HG03575 (cell line): ENCODE data around the gene RBKS.
"Not testable (repeated sequence)": the region's sequence is repeated elsewhere in the genome, so short reads cannot be mapped to it uniquely, and the experiment has no call there.

Source experiments
- ATAC-seq: cut with Tn5 transposase; IDR thresholded peaks from one replicate; pipeline ENCODE4 v1.9.1; 2021; ENCODE audit not compliant: unreplicated experiment, insufficient number of reproducible peaks, low FRiP score; ENCODE audit errors: extremely low read depth

RBKS gene

DNA sequence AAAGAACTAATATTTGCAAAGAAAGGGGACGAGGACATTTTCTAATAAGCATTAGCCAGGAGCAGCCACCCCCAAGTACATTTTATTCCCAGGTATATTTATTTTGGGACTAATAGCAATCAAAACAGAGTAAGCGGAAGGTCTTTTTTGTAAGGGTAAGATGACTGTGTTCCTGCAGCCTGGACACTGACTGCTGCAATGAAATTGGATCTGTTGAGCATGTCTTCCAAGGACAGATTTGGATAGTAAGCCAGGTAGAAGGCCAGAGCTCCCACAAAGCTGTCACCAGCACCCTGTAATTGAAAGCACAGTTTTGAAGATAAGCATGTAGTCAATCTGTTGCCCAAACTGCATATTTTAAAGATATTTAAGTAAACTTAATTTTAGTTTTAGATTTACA is 108.7 kb downstream of the RBKS start:
- ATAC-seq = no peak

DNA sequence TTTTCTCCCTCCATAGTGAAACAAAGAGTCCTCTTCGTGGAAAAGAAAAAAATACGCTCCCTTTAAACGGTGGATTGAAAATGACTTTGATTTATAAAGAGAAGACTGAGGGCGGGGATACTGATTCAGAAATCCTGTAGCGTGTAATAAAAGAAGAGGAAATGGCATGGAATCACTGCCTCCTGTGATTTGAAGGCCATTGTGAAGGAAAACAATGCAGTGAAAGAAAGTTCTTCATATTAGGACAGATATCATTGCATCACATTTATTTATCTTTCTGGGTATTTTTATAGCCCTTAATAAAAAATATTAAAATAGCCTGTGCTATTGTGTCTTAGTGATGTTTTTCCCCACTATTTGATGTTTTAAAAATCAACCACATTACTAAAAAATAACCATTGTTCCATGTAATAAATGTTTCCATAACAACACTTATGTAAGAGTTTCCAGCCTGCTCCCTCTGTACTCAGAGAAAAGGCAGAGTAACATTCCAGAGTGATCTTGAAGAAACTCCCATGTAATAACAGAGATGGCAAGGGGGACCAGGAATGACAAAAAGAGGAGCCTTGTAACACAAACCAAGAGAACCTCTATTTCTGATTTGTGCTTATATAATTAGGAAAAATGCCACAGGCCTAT is 110.7 kb downstream of the RBKS start:
- ATAC-seq = no peak

DNA sequence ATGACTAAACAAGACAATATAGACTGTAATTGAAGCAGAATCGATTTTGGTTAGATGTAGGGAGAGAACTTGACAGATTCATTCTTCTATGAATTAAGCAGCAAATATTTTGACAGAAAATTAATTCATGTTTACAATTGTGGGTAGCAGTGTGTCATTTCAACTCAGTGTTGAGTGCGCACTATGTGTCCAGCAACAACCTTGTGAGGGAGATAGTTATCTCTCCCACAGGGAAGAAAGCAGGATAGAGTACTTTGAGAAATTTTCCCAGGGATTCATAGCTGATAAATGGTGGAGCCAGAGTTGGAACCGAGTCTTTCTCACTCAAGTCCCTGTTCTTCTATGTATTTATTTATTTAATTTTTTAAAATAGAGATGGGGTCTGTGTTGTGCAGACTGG is 113.5 kb downstream of the RBKS start:
- ATAC-seq = no peak

DNA sequence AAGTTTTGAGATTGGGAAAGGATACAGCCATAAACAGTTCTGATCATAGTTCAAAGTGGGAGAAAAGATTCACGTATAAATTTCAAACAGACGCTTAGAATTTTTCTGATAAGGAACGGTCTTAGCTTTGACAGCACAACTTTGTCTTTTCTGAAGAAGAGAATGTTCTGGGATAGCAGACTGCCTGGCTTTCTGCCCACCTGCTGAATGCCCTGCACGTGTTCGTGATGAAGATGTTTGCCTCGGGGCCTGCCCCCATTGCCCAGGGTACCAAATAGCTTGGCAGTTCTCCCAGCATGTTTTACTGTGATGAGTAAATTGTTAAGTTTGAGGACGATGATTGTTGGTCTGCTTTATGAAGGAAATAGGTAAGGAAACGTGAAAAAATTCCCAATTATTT is 114.1 kb downstream of the RBKS start:
- no peak for ATAC-seq

DNA sequence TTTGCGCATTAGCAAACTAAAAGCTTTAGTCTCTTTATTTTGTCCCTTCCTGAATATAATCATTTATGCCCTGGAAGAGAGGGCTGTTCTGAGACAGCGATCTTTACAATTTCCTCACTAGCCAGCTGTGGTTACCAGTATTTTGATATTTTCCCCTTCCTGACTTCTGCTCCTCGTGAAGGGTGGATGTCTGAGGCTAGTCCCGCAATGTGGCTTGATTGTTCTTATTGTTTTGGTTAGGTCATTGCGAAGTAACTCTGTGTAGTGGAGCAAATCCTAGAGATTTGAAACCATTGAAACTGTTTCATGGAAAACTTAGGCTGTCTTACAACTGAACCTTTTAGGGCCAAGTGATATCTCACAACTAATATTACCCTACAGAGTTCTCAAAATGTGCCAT is 116.2 kb downstream of the RBKS start:
- no peak for ATAC-seq

DNA sequence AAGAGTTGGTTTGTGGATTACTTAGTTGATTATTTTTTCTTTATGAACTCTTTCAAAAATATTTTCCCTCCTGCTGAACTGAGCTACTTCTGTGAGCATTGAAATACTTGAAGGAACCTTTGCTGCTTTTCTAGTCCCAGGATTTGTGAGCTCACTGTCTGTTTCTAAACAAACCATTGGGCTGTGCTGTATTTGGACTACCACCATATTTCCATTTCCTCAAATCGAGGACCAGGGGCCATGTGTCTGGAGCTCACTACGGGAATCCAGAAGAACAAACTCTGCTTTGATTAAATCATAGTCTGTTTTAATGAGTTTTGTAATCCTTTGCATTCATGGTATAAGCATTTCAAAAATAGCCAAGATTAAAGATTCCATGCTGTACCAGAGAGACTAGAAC is 117.4 kb downstream of the RBKS start:
- no peak for ATAC-seq

DNA sequence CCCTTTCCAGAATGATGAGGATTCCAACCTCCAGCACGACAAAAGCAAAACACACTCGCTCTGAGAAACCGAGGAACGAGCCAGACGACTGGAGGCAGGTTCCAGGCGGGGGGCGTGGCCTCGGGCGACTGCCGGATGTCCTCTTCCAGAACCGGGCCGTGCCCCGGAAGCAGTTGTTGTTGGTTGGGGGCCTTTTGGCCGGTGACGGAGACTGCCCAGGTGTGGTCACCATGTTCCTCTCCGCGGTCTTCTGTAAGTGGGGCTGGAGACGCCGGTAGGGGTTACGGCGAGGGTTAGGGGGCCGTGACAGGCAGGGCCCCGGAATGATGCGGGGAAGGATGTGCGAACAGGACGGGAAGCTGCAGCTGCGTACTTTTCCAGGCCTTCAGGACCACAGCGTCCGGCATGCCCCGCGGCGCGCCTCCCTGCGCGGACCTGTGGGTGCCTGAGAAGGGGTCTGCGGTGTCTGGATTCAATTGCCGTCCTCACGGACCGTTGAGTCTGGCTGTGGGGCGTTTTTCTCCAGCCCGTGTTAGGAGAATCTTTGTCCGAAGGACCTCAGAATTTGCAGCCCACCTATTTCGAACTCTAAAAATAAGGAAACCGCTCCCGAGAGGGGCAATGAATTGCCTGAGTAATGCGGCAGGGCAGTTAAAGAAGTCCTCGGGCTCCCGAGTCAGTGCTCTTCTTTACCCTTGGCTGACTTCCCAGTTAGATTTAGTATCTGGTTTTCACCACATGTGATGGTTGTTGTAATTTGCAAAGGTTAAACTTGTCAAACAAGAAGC is 118.4 kb downstream of the RBKS start, which contains the start of gene MRPL33:
MRPL33 (plus strand) TSS at position 172 of the 788 bp plus-strand sequence; CDS start at position 231, 59 bp downstream.
- ATAC-seq = no peak

DNA sequence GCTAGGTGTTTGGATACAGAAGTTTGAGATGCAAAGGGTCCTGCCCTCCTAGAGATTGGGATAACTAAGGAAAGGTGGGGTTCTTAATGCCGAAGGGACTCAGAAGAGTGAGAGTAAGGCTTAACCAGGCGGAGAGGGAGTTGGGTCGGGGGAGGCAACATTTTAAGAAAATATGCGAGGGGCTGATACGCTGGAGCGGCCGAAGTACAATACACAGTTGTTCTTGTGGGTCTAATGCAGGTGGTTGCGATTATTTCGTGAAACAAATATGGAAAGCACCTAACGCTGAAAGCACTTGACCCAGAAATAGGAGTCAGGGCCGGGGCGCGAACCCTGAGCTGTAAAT is 119.0 kb downstream of the RBKS start:
- ATAC-seq = no peak

DNA sequence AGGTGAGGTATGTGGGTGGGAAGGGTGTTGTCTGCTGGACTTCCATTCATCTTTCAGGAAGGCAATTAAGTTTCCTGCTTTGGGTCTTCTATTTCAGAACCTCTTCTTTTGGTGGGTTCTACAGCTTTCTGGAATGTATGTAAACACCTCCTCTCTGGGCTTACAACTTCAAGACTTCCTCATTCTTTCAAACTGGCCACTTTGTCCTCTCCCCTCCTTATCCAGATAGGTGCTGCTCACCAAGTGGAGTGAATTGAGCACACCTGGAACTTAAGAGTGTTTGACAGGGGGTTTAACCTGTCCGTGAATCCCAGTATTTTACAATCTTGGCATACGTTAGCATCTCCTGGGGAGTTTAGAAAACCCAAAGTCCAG is 123.9 kb downstream of the RBKS start:
- ATAC-seq = no peak

DNA sequence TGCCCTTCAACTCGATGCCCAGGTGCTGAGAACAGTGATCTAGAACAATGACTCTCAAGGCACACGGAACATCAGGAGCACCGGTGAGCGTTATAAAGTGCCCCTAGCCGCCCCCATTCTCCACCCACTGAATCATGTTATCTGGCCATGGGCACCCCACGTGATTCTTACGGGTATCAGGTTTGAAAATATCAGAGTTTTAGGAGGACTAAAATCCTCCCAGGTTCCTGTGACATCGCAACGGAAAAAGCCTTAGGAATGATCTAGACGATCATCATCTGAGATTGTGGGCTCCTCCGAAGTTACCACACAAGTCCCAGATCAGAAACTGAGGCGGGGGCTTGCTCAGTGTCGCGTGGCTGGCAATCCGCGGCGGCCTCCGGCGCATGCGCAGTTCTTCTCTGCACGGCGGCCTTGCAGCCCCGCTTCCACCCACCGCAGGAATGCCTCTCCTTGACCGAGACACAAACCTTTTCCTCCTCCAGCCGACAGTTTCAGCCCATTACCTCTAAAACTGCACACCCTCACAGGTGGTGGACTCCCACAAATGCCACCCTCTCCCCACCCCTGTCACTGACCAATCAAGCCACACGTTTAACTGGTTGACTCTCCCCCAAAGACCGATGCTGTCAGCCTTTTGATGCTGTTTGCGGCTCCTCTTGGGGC is 124.4 kb downstream of the RBKS start:
- no peak for ATAC-seq

DNA sequence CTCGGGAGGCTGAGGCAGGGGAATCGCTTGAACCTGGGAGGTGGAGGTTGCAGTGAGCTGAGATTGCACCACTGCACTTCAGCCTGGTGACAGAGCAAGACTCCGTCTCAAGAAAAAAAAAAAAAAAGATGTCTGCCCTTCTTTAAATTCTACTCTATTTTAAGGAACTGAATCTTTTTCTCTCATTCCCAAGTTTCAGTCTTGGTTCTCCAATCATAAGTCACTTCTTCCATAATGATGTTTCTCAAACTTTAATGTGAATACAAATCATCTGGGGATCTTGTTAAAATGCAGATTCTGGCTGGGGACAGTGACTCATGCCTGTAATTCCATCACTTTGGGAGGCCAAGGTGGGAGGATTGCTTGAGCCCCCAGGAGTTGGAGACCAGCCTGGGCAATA is 125.7 kb downstream of the RBKS start:
- ATAC-seq = not testable (repeated sequence)

DNA sequence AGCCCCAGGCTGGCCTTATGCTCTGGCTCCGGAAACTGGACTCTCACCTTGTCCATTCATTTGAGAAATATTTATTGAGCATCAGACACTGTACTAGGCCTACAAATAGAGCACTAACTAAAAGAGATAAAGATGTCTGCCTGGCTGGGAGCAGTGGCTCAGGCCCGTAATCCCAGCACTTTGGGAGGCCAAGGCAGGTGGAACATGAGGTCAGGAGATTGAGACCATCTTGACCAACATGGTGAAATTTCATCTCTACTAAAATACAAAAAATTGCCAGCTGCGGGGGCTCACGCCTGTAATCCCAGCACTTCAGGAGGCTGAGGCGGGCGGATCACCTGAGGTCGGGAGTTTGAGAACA is 126.3 kb downstream of the RBKS start:
- no peak for ATAC-seq

DNA sequence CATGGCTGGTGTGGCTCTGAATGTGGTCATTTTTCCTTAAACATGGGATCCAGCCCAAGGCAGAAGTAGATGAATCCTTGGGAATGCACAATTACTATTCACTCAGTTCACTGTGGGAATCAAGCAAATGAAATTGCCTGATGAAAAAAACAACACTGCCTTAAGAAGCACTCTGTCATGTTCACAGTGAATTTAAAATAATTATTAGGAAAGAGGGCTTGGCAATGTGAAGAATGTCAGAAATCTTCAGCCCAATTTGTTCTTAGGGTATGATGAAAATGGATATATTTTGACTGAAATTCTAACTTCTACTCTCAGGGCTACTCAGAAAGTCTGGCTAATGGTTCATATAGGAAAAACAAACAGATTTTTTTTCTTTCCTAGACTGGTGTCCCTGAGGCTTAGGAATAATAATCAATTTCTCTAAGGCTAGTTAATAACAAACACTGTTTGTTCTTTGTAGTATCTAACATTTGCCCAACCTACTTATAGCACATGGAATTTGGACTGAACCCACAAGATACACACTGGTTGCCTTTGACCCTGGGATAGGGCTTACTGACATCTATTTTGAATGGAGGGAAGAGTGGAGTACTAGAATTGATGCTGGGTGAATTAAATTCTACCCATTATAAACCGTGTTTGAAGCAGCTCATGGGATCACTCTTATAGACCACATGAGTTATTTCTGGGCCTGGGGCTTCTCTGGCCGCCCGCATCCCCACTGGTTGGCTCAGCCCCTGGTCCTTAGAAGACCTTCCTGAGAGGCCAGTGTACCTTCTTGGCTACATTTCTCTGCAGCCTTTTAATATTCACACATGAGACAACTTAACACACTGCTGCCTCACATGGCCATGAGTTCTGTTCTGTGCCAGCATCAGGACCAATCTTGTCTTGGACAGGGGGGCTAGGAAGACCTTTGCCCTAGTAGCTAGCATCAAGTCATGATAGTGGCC is 127.0 kb downstream of the RBKS start:
- no peak for ATAC-seq

DNA sequence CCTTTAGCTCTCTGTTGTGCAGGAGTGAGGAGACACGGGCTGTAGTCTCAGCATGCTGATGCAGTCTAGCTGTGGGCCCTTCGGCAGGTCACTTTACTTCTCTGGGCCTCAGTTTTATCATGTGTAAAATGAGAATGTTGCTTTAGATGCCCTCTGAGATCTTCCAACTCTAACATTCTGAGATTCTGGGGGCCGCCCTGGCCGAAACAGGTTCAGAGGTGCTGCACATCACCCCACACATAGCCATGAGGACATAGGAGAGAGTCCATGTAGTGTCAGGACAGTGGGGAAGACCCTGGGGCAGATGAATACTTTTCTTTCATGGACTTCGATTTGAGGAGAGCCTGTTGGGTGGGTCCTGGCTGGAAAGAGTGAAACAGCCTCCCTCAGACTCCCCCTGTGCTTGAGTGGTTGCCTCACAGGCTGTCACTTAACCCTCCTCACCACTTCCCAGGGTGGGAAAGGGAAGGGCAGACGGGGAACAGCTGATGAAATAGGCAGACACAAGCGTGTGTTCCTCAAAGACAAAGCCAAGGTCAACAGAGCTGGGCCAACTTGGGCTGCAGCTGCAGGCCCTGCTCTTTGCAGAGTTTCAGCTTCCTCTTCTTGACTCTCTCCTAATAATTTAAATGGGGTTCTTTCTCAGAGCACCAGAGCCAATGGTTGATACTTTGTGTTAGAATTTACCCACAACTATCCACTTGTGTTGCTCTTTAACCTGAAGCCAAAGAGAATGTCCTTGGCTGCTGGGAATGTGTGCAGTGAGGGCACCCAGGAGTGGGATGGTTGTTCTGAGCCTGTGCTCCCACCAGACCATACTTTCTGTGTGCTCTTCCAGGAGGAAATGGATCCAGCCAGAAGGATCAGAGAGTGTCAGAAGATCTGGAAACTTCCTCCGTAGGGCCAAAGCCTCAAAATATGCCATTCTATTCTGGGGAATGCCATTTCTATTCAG is 133.4 kb downstream of the RBKS start:
- ATAC-seq = no peak

DNA sequence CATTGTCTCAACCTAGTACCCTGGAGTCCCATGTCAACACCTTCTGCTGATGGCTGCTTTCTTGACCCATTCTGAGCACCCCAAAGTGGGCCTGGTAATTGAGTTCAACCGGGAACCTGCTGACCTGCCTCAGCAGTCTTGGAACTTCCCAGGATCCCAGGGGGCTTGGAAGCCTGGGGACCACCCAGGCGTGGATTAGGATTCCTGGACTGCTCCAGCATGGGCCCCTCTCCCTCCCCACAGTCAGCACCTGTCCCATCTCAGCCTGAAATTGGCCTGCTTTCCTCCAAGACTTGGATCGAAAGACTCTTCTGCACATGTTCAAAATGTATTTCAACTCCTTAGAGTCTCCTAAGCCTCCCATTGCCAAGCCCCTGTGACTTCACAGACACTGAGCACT is 134.1 kb downstream of the RBKS start:
- ATAC-seq = no peak

DNA sequence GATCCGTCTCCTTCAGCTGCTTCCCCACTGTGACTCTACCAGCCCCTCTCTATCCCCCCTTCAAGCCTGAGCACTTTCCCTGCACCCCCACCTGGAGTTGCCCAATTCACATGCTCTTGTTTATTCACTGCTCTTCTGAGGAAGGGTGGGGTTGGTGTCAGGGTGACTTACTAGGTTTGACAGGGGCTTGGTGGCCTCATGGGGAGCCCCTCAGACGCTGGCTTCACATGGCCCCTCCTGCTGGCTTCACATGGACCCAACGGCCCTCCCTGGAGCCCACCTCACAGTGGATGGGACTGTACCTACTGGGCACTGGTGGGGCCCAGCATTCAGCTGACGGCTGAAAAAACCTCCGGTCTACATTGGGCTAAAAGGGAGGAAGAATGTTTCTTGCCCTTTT is 135.4 kb downstream of the RBKS start:
- no peak for ATAC-seq

DNA sequence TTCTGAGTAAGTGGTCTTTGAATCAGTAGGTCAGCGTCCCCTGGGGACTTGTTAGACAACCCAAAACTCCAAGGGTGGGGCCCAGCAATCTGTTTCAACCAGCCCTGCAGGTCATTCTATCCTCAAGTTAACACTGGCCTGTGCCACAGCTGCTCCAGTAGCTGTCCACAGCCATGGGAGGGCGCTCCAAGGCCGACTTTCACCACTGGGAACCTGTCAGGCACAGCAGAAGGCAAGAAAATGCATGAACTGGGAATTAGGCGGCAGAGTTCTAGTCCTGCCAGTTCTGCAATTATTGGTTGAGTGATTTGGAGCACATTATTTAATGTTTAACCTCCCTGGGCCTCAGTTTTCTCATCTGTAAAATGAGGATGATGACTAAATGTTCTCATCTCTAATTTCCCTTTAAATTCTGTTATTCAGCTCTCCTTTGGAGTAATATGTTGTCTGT is 136.0 kb downstream of the RBKS start:
- no peak for ATAC-seq

DNA sequence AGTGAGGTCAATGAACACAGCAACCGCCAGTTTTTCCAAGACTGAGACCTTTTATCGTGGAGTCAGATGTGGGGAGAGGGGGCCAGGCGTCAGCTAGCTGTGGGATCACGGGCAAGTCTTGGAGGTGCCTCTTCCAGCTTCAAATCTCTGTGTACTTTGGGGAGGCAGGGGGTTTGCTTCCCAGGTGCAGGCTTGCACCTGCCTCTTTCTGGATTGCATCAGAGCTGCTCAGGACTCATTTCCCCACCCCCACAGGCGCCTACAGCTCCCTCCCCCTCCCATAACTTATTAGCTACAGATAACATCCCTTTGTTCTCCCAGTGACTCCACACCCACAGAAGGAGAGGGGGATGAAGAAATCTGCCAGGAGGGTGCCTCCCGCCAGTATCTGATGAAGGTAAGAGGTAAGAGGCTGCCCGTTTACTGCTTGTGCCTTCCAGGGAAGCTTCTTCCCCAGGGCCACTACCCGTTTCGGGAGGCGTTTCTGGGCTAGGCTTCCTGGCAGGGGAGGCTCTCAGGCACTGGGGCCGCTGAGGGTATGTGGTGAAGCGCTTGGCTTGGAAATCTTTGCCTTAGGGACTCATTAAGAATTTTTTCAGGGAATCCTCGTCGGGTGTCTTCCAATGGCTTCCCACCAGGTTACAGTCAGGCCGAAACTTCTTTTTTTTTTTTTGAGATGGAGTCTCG is 137.5 kb downstream of the RBKS start:
- ATAC-seq = no peak
